ENCODE measurements around the gene FILIP1.

The FILIP1 gene

GRCh38 chr6:75495011-75495410 is 1.4 kb upstream of the FILIP1 start:
- DNase-seq (ENCODE audit: low spot score): no peak

GRCh38 chr6:75494290-75494689 is 690 bp upstream of the FILIP1 start:
- DNase-seq (ENCODE audit: low spot score): no peak

GRCh38 chr6:75492386-75493153 is 1.0 kb downstream of the FILIP1 start:
- DNase-seq (ENCODE audit: low spot score): no peak

- no peak for DNase-seq (ENCODE audit: low spot score)
Measured at GRCh38 chr6:75491291-75491690, 2.3 kb downstream of the FILIP1 start.

- DNase-seq (ENCODE audit: low spot score): no peak
Measured at GRCh38 chr6:75490706-75491105, 2.9 kb downstream of the FILIP1 start.

- no peak for DNase-seq (ENCODE audit: low spot score)
Measured at GRCh38 chr6:75489025-75489424, 4.6 kb downstream of the FILIP1 start.

GRCh38 chr6:75488033-75488432 is 5.6 kb downstream of the FILIP1 start:
- DNase-seq (ENCODE audit: low spot score): no peak

GRCh38 chr6:75486850-75487518 is 6.6 kb downstream of the FILIP1 start:
- no peak for DNase-seq (ENCODE audit: low spot score)

- no peak for DNase-seq (ENCODE audit: low spot score)
Measured at GRCh38 chr6:75484535-75484934, 9.1 kb downstream of the FILIP1 start.

GRCh38 chr6:75483136-75483952 is 10.3 kb downstream of the FILIP1 start:
- no peak for DNase-seq (ENCODE audit: low spot score)

GRCh38 chr6:75481936-75482593 is 11.5 kb downstream of the FILIP1 start:
- no peak for DNase-seq (ENCODE audit: low spot score)

- DNase-seq (ENCODE audit: low spot score): no peak
Measured at GRCh38 chr6:75481394-75481793, 12.2 kb downstream of the FILIP1 start.

GRCh38 chr6:75480425-75480824 is 13.2 kb downstream of the FILIP1 start:
- no peak for DNase-seq (ENCODE audit: low spot score)

GRCh38 chr6:75479712-75480111 is 13.9 kb downstream of the FILIP1 start:
- DNase-seq (ENCODE audit: low spot score): no peak

GRCh38 chr6:75478929-75479328 is 14.7 kb downstream of the FILIP1 start:
- no peak for DNase-seq (ENCODE audit: low spot score)

- no peak for DNase-seq (ENCODE audit: low spot score)
Measured at GRCh38 chr6:75472885-75473284, 20.7 kb downstream of the FILIP1 start.

GRCh38 chr6:75467966-75468365 is 25.6 kb downstream of the FILIP1 start:
- no peak for DNase-seq (ENCODE audit: low spot score)

GRCh38 chr6:75467284-75467683 is 26.3 kb downstream of the FILIP1 start:
- no peak for DNase-seq (ENCODE audit: low spot score)

GRCh38 chr6:75466636-75467035 is 27.0 kb downstream of the FILIP1 start:
- no peak for DNase-seq (ENCODE audit: low spot score)

- no peak for DNase-seq (ENCODE audit: low spot score)
Measured at GRCh38 chr6:75463908-75464307, 29.7 kb downstream of the FILIP1 start.

- DNase-seq (ENCODE audit: low spot score): no peak
Measured at GRCh38 chr6:75463061-75463460, 30.5 kb downstream of the FILIP1 start.

- DNase-seq (ENCODE audit: low spot score): no peak
Measured at GRCh38 chr6:75460681-75461080, 32.9 kb downstream of the FILIP1 start.

Data from hepatic stellate cell (primary cell).